Smooth muscle cell of the umbilical artery (primary cell): ENCODE data around the gene CDK5RAP1. TPM values are rescaled to one million over a fixed set of nuclear protein-coding genes. Genes with fewer than 3 reads are reported as not detected.

Experiments
- total RNA-seq: library from RNA; depleted of rRNA; stranded (reverse); fragments of >200 nt; gene quantifications from 2 replicates; pipeline ENCODE4 v1.2.3, GENCODE V29; 2014

CDK5RAP1 gene, protein sequence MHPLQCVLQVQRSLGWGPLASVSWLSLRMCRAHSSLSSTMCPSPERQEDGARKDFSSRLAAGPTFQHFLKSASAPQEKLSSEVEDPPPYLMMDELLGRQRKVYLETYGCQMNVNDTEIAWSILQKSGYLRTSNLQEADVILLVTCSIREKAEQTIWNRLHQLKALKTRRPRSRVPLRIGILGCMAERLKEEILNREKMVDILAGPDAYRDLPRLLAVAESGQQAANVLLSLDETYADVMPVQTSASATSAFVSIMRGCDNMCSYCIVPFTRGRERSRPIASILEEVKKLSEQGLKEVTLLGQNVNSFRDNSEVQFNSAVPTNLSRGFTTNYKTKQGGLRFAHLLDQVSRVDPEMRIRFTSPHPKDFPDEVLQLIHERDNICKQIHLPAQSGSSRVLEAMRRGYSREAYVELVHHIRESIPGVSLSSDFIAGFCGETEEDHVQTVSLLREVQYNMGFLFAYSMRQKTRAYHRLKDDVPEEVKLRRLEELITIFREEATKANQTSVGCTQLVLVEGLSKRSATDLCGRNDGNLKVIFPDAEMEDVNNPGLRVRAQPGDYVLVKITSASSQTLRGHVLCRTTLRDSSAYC
- total RNA-seq = 25.7 and 26.1 TPM in 2 replicates

DNA sequence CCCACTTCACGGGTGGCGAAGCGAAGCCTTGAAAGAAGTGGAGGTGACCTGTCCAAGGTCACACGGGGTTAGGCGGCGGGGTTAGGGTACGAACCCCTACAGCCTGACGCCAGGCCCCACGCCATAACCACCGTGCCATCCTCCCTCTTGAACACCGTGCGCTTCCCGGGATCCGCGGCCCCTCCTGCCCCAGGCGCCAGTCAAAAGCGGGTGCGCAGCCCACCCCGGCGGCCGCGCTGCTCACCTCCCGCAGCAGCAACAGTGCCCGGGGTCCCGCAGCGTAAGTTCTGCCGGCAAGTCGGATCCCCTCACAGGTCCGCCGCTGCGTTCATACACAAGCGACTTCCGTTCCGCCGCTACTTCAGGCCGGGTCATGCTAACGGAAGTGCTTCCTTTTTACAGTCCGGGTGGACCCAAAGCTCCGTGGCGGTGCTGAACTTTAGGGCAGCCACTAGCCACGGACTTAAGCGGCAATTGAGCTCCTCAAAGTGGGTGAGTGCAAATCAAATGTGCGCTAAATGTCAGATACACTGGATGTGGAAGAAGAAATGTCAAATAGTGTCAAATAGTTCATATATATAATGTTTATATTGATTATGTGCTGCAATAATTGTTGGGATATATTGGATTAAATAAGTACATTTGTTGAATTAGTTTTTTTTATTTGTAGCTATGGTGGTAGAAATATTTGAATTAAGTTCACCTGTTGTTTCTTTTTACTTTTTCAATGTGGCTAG lies at the start of gene CDK5RAP1:
TSS of gene CDK5RAP1 (minus strand) at position 336 of the 737 bp plus-strand sequence. CDS start 4,455 bp downstream, outside the sequence.

GRCh38 chr20:33443512-33444239 lies 42.4 kb upstream of the CDK5RAP1 start, which contains the start of gene SNTA1:
SNTA1 (minus strand) TSS chr20:33443763; CDS start chr20:33443620, 143 bp downstream.

Other genes starting within 250 kb of the CDK5RAP1 start
- not detected in 2 replicates for gene BPIFA2, start 233.4 kb downstream of the CDK5RAP1 start, total RNA-seq
- not detected in 2 replicates for gene BPIFA3, start 184.2 kb downstream of the CDK5RAP1 start, total RNA-seq
- not detected in 2 replicates for gene BPIFA1, start 165.5 kb downstream of the CDK5RAP1 start, total RNA-seq
- not detected in 2 replicates for gene BPIFB1, start 118.3 kb downstream of the CDK5RAP1 start, total RNA-seq
- gene SNTA1, start 42.2 kb upstream of the CDK5RAP1 start, total RNA-seq = 10.9 and 18.1 TPM in 2 replicates
- gene CBFA2T2, start 88.6 kb upstream of the CDK5RAP1 start, total RNA-seq = 6.2 and 6.5 TPM in 2 replicates